Osteoblast (primary cell): Measurements from ENCODE around the gene RAPGEF1. TPM values are rescaled to one million over a fixed set of nuclear protein-coding genes. Genes with fewer than 3 reads are reported as not detected.

Source experiments
- DNase-seq: peaks from one replicate; pipeline ENCODE4 v3.0.0; 2011; ENCODE audit warnings: low spot score, mixed read lengths; ENCODE audit not compliant: insufficient read length; ENCODE audit errors: missing footprints
- H2AFZ ChIP-seq: 2 replicates; pipeline ENCODE4 v1.6.0; 2011; ENCODE audit warnings: mild to moderate bottlenecking, low read length
- H3K27ac ChIP-seq: 2 replicates; pipeline ENCODE4 v1.5.1; 2011; ENCODE audit warnings: mild to moderate bottlenecking, low read depth, low read length, moderate library complexity
- H3K27me3 ChIP-seq: 2 replicates; pipeline ENCODE4 v1.6.0; 2012; ENCODE audit warnings: mild to moderate bottlenecking, control low read depth, inconsistent platforms, low read length, moderate library complexity; ENCODE audit not compliant: insufficient read depth
- H3K36me3 ChIP-seq: 2 replicates; pipeline ENCODE4 v1.5.1; 2011; ENCODE audit warnings: mild to moderate bottlenecking, low read length, control low read depth, moderate library complexity; ENCODE audit not compliant: insufficient read depth
- H3K4me1 ChIP-seq: 2 replicates; pipeline ENCODE4 v1.5.1; 2011; ENCODE audit warnings: mild to moderate bottlenecking, low read length, control low read depth, moderate library complexity; ENCODE audit not compliant: insufficient read depth
- H3K4me2 ChIP-seq: 2 replicates; pipeline ENCODE4 v1.6.0; 2011; ENCODE audit warnings: mild to moderate bottlenecking, low read length; ENCODE audit not compliant: insufficient read depth
- H3K4me3 ChIP-seq: fragments of 200-600 bp; sonication (generic); 3 replicates; pipeline ENCODE4 v1.5.1; 2012; ENCODE audit warnings: mild to moderate bottlenecking, low read length, inconsistent platforms; ENCODE audit not compliant: insufficient read depth
- H3K79me2 ChIP-seq: 2 replicates; pipeline ENCODE4 v1.6.0; 2012; ENCODE audit warnings: mild to moderate bottlenecking, low read length, control low read depth, inconsistent platforms; ENCODE audit not compliant: insufficient read depth
- H3K9me3 ChIP-seq: 2 replicates; pipeline ENCODE4 v1.5.1; 2011; ENCODE audit warnings: low read depth, low read length, control low read depth
- H4K20me1 ChIP-seq: 2 replicates; pipeline ENCODE4 v1.6.0; 2012; ENCODE audit warnings: mild to moderate bottlenecking, low read length, control low read depth; ENCODE audit not compliant: insufficient read depth
- CTCF ChIP-seq: IDR thresholded peaks from 2 replicates; pipeline ENCODE4 v1.5.1; 2011; ENCODE audit warnings: mild to moderate bottlenecking, low read depth, low read length, moderate library complexity; ENCODE audit errors: extremely low read depth
- total RNA-seq: library from RNA; depleted of rRNA; stranded (reverse); fragments of >200 nt; gene quantifications from 2 replicates; pipeline ENCODE4 v1.2.3, GENCODE V29; 2012

The RAPGEF1 gene
- total RNA-seq, 1 donor: 34.7 TPM

DNA sequence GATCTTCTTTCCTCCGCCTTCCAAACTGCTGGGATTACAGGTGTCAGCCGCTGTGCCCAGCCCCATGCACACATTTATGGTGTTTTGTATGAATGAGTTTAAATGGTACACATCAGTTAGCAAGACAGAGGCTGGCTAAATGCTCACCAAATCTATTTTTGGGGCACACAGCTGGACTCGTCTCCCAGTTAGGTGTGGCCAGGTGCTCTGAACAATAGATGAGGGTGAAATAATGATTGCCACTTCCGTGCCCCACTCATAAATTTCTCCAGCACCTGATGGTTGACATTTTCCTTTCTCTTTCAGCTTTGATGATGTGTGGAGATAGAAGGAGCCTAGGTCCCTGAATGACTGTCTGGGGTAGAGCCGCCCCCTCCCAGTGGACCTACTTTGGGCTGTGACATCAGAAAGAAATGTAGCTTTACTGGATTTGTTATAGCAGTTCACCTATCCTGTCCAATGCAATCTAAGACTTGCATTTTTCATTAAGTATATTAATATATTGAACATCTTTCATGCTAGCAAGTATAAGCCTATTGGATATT is 8.6 kb upstream of the RAPGEF1 start:
- H3K79me2 ChIP-seq: no peaks in the 10 kb centered on the region
- H2AFZ ChIP-seq: no peak overlapping the region
- no peaks in the 10 kb centered on the region for H3K36me3 ChIP-seq
- H3K9me3 ChIP-seq: no peaks in the 10 kb centered on the region
- H3K27me3 ChIP-seq: no peaks in the 10 kb centered on the region
- no peak overlapping the region for H3K4me2 ChIP-seq
- DNase-seq: no peak
- H4K20me1 ChIP-seq: no peaks in the 10 kb centered on the region
- no peak for TF ChIP-seq CTCF
- no peak overlapping the region for H3K4me3 ChIP-seq
- no peak overlapping the region for H3K27ac ChIP-seq
- H3K4me1 ChIP-seq: no peaks in the 10 kb centered on the region

DNA sequence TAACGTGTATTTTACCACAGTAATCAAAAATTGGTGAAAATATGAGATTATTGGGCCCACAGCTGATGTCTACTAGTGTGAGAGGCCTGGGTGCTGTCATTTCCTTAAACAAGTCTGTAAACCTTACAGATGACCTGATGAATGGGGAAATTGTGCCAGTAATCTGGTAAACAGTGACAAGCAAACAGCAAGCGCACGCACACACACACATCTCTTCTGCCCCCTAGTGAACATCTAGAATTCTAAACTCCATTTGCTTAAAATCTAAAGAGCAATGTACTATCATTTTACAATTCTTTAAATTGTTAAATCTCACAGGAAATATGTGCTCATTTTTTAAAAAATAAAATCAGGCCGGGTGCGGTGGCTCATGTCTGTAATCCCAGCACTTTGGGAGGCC is 7.5 kb upstream of the RAPGEF1 start:
- Histone ChIP-seq H3K79me2 (no peaks in the 10 kb centered on the region), H3K4me1 (no peaks in the 10 kb centered on the region), H3K36me3 (no peaks in the 10 kb centered on the region), H3K27me3 (no peaks in the 10 kb centered on the region), H2AFZ (no peak overlapping the region), H3K27ac (no peak overlapping the region), H3K4me3 (no peak overlapping the region), H3K9me3 (no peaks in the 10 kb centered on the region), H3K4me2 (no peak overlapping the region), H4K20me1 (no peaks in the 10 kb centered on the region)
- TF ChIP-seq CTCF: peak; percentile 65
- DNase-seq: no peak

DNA sequence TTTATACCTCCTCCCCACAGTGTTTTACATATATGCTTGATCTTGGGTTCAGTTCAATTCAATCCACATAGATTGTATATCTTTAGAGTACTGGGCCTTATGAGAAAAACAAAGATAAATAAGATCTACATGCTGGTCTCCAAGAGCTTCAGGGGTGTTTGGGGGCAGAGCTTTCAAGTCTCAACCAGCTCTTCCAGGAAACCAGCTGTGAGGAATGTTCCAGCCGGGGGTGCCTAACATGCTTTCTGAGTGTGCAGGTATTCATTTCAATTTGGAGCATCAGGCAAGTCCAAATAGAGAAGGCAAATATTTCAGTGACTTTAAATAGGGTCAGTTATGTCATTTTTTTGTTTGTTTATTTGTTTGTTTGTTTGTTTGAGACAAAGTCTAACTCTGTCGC is 5.7 kb upstream of the RAPGEF1 start:
- no peak for TF ChIP-seq CTCF
- no peak overlapping the region for H2AFZ ChIP-seq
- H3K4me2 ChIP-seq: no peak overlapping the region
- no peaks in the 10 kb centered on the region for H3K36me3 ChIP-seq
- H3K4me1 ChIP-seq: no peaks in the 10 kb centered on the region
- H3K4me3 ChIP-seq: no peak overlapping the region
- no peaks in the 10 kb centered on the region for H3K79me2 ChIP-seq
- H3K9me3 ChIP-seq: no peaks in the 10 kb centered on the region
- H3K27me3 ChIP-seq: no peaks in the 10 kb centered on the region
- no peak overlapping the region for H3K27ac ChIP-seq
- no peak for DNase-seq
- H4K20me1 ChIP-seq: no peaks in the 10 kb centered on the region

DNA sequence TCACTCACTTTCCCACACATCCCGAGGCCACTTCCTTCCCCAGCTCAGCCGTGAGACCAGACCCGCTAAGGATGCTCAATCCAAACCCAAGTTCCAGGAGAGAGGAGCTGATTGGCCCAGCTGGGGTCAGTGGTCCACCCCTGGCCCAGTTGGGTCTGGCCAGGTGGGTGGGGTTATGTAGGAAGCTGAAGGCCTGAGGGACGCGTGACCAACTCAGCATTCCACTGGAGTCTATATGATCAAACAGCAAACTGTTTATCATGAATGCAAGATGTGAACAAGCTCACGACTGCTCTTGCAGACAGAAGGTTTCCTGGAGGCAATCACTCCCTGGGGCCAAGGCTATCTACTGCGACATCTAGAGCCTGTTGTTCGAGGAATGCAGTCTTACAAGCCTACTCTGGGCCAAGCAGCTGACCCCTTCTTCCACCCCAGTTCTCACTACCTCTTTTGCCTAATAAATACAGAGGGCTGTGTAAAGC is 4.9 kb upstream of the RAPGEF1 start:
- no peaks in the 10 kb centered on the region for H3K4me1 ChIP-seq

More for the DNA sequence above, 4.9 kb upstream of the RAPGEF1 start:
- DNase-seq: no peak
- Histone ChIP-seq H3K4me3 (no peak overlapping the region), H3K9me3 (no peaks in the 10 kb centered on the region), H4K20me1 (no peaks in the 10 kb centered on the region), H3K27me3 (no peaks in the 10 kb centered on the region), H3K4me2 (no peak overlapping the region), H3K27ac (no peak overlapping the region), H3K79me2 (no peaks in the 10 kb centered on the region), H2AFZ (no peak overlapping the region), H3K36me3 (no peaks in the 10 kb centered on the region)
- no peak for TF ChIP-seq CTCF
